HG02938 (cell line): ENCODE results near the gene PIAS2.
A peak's percentile ranks its signal among the peaks of the same experiment; 100 is the strongest.

ENCODE experiments used
- ATAC-seq: cut with Tn5 transposase; IDR thresholded peaks from one replicate; pipeline ENCODE4 v1.9.1; 2021; ENCODE audit warnings: mild to moderate bottlenecking, moderate library complexity; ENCODE audit not compliant: unreplicated experiment

PIAS2 gene

GRCh38 chr18:46768166-46768921, 149.0 kb downstream of the PIAS2 start:
- no peak for ATAC-seq

DNA sequence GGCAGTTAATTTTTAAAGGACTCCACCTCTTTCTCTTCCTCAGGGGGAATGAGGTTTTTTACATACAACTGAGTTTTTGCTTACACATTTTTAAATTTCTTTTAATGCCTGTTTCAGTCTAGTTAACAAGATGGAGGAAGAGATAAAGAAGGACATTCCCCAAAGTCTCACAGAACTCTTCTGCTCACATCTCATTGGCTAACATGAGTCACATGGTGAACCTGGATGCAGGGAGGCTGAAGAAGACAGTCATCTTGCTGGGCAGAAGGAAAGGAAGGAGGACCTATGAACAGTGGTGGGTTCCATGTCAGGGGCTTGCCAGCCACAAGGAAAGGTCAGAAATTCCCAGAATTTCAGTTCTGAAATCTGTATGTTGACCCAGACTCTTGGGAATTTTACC, 150.1 kb downstream of the PIAS2 start:
- ATAC-seq, result no peak

DNA sequence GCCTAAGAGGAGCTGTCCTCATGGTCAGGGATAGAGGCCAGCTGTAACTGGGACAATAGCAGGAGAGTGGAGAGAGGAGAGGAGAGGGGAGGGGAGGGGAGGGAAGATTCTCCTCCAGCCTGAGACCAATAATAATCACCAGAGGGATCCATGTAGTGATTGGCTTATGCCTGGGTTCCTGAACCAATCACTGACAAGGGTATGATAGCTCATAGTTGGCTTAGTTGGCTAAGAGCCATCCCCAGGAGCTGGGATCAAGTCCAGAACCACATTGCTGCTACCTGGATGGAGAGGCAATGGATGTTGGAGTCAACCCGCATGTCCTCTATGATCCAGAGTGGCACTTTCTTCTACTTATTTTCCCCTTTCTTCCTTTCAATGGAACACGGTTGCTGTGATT, 152.7 kb downstream of the PIAS2 start:
- no peak for ATAC-seq

GRCh38 chr18:46761059-46761769, 156.1 kb downstream of the PIAS2 start:
- no peak for ATAC-seq

- ATAC-seq, result no peak
Observed at GRCh38 chr18:46759890-46760289, 157.4 kb downstream of the PIAS2 start.

GRCh38 chr18:46756559-46757201, 160.6 kb downstream of the PIAS2 start, which contains the start of gene ST8SIA5:
Gene ST8SIA5 (minus strand): TSS chr18:46757053. CDS start chr18:46756508, 545 bp downstream.
- ATAC-seq, result no peak

GRCh38 chr18:46756025-46756558, 161.2 kb downstream of the PIAS2 start:
- no peak for ATAC-seq

DNA sequence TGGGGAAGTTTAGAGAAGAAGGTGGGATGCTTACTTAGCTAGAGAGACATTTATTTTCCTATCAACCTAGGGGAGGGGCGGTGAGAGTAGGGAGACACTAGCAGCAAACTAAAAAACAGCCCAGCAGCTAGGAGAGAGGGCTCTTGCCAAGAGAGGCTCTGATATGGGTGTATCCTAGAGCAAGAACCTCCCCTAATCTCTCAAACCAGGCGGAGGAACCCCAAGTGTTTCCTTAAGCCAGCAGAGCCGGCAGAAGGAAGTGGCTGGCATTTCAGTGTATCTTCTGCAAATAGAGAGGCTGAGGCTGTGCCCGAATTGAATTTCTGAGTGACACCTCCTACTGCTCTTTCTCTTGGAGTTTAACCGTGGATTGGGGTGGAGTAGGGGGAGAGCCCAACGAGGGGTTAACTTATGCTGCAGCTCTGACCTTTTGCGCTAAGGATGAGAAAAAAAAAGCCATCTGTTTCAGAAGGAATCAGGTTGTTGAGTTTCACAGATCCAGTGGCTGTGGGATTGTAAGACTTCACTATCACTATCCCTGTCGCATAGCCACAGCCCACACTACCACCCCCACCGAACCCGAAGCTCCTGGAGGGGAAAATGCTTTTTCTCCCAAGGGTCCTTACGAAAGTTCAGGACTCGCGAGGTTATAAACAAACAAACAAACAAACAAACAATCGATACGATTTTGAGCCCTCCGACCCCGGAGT, 161.8 kb downstream of the PIAS2 start:
- no peak for ATAC-seq

DNA sequence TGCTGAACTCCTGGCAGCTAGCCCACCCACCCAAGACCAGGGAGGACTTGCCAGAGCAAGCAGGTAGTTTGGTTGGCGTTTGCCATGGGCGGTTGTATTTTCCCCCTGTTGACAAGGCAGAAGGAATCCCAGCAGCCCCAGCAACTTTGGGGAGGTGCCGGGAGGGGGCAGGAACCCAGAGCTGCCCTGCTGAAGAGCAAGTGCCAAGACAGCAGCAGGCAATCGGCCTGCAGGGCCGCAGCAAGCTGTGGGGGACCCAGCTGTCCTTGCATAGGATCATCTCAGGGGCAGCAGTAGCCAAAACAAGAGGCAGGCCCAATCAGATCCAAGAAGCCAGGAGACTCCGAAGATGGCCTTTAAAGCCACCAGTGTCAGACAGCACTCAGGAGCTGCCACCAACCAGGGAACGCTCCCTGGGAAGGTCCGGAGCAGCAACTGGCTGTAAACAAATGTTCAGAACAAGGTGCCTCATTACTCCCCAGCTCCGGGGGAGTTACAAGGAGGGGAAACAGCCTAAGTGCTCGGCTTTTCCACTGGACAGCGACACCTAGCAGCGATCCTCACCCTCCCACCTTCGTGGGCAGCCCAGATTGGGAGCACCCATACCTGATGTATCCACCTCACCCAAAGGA, 162.5 kb downstream of the PIAS2 start:
- no peak for ATAC-seq

- ATAC-seq, result peak; percentile 70
Observed at GRCh38 chr18:46754188-46754587, 163.1 kb downstream of the PIAS2 start.
